Fibroblast of skin of back (primary cell): Measurements from ENCODE around the gene RAB8B.
A peak's percentile ranks its signal among the peaks of the same experiment; 100 is the strongest.
"Not testable (repeated sequence)": the region's sequence is repeated elsewhere in the genome, so short reads cannot be mapped to it uniquely, and the experiment has no call there.

Source experiments
- DNase-seq: peaks from one replicate; pipeline ENCODE4 v3.0.0-alpha.2; 2013

The RAB8B gene

DNA sequence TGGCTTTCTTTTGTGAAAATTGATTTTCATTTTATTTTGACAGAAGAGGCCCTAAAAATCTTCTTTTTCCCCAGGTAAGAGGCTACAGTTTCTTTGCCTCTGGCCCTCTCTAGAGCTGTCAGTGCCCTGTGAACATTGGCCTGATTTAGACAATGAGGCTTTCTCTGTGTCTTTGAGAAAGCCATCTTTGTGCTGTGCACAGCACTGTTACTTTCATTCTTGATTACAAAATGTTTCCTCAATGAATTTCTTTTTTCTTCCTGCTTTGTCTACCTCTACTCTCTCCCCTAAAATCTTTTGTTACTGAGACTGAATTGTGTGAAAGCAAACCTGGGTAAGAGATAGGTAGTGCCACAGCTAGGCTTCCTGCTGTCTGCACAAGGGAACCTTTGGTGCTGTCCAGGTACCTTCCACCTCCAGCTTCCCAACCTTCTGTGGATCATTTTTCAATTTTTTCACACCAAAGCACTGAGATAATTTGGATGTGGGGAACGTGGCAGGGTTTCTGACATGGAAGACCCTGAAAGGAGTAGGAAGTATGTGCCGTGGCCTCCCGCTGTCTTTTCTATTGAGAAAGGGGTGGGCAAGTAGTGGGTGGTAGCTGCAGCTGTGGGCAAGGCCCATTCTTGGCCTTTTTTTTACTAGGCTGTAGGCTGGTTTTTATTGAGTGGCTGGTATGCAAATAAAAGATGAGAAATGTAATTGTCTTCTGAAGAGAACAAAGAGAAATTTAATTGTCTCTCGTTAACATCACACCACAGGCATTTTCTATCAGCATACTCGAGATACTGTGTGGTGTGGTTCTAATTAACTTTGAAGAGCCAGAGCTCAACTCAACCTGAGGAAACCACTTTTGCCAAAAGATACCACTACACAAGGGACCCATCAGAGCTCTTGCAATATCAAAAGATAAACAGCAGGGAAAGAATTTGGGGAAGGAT is 21.0 kb downstream of the RAB8B start:
- no peak for DNase-seq

GRCh38 chr15:63211092-63211490 is 21.7 kb downstream of the RAB8B start:
- no peak for DNase-seq

DNA sequence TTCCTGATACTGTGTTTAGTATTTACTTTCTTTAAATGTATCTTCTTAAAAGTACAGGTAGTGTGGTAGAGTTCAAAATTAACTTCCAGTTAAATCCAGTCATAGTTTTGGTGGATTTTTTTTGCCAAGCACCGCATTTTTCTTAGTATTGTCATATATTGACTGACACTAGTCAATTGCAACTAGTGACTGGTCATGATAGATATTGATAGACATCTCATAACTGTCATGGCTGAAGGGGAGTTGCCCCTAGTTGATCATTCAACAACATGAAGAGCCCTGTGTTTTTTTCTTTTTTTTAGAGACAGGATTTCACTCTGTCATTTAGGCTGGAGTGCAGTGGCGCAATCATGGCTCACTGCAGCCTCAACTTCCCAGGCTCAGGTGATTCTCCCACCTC is 22.1 kb downstream of the RAB8B start:
- no peak for DNase-seq

DNA sequence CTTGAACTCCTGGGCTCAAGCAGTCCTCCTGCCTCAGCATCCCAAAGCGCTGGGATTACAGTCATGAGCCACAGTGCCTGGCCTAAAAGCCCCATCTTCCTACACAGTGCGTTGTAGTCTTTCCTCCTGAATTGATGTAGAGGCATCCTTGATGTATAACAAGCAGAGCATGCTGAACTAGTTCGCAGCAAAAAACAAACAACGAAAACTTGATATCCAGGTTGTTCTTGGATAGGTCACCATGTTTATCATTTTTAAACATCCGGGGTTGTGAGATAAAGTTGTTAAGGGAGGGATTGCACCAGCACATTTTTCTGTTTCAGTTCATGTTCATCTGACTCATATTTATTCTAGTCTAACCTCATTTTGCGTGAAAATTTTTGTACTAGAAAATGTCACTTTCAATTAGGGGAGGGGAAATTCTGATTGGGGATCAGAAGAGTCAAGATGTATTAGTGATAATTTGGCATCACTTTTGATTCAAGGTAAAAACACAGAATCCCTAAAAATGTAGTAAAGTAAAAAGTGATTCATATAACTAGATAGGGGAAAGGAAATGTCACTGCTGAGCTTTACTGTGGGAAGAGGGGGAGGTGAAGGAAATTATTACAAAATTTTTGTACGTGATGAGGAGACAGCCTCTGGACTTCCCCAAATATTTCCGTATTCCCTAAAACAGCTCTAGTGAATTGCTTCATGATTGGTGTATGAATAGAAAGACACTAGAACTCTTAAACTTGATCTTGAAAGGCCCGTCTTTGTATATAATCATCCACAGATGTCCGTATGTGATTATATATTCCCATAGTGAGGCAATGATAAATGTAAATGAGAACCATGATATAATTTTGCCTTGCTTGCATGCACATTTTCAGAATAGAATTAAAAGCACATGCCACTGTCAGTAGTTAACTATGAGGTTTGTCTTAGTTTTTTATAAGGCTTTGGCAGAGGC is 22.9 kb downstream of the RAB8B start:
- DNase-seq, result peak; percentile 72

DNA sequence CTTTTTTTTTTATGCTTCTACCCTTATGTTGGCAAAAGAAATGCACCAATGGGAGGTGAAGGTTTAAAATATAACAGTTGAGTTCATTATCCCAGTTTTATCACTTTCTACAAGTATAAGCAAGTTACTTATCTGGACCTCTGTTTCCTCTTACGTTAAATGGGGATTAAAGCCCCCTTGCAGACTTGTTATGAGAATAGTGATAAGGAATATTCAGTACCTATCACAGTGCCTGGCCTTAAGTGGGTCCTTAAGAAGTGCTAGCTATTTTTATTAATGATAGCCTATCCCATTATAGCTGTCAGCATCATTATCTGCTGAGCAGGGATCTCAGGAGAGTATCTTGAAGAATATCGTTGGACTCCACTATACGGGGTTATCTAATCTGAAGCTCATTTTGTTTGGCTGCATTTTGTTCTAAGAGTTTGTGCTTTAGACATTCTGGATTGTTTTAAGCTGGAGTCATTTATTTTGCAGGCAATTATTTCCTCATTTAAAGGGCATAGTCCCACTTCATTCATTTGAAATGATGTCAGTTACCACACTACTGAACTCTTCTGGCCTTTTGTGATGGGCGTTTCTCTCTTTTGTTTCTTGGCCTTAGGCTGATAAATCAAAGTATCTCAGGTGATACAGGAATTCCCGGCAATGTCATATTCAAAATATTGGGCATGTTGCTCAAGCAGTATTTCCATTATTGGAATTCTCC is 28.8 kb downstream of the RAB8B start:
- peak; percentile 46 for DNase-seq

DNA sequence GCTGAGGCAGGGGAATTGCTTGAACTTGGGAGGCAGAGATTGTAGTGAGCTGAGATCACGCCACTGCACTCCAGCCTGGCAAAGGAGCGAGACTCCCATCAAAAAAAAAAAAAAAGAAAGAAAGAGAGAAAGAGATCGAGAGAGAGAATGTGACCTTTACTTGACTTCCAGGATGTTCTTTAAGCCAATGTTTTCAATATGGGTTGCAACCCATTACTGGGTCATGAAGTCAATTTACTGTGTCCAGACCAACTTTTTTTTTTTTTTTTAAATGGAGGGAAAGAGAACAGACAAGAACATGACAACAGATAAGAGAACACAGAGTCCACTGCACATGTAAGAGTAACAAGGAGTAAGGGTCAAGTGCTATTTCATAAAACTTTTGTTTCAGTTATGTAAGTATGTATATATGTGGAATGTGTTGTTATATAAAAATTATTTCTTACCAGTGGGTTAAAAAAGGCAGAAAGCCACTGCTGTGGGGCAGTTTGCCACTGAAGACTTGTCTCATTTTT is 29.8 kb downstream of the RAB8B start:
- DNase-seq, result no peak

DNA sequence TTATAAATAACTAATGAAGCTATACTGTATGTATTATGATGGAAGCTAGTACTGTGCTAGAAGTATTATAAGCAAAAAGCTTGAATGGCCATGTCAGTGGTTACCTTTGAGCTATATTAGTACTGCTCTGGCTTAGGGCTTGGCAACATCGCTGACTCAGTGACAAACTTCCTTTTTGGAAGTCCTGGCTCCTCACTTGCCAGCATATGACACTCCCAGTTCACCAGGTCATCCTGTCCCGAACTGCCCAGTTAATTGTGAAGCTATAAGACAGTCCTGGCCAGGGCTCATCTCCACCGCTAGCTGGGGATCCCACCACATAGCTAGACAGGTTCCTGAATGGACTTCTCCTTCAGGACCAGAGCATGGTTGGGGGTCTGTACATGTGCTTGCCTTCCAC is 31.9 kb downstream of the RAB8B start:
- DNase-seq, result no peak

DNA sequence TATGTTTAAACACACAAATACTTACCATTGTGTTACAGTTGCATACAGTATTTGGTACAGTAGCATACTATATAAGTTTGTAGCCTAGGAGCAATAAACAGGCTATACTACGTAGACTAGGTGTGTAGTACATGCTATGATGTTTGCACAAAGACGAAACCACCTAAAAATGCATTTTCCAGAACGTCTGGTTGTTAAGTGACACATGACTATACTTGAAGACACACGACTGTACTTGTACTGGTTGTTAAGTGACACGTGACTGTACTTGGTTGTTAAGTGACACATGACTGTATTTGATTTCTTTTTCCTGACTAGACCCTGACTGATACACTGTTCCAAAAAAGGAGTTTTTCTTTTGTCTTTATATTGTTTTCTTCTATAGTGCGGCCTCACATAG is 34.1 kb downstream of the RAB8B start:
- no peak for DNase-seq

DNA sequence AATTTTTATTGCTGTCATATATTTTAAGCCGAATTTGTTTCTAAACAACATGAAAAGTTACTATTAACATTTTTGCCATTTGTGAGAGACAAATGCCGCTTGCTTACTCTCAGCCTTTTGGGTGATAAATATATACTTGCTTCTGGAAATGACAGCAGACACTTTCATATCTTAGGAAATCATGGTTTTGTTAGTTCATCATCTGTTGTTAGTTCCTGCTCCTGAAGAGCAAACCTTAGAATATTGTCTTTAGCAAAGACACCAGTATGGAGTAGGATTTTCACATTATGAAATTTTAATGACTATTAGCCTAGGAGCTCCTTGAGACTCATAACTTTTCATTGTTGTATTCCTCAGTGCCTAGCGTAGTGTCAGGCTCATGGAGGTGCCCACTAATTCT is 36.0 kb downstream of the RAB8B start:
- DNase-seq, result no peak

GRCh38 chr15:63226155-63226883 is 36.9 kb downstream of the RAB8B start:
- no peak for DNase-seq

DNA sequence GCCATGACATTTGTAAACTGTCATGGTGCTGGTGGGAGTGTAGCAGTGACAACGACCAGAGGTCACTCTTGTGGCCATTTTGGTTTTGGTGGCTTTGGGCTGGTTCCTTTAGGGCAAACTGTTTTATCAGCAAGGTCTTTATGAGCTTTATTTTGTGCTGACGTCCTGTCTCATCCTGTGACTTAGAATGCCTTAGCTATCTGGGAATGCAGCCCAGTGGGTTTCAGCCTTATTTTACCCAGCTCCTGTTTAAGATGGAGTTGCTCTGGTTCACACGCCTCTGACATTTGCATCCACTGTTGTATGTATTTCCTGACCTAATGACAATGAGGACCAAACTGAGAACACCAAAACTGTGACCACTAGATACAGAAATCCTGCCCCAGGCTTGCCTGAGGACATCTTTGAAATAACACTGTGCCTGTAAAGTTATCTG is 37.6 kb downstream of the RAB8B start:
- no peak for DNase-seq

DNA sequence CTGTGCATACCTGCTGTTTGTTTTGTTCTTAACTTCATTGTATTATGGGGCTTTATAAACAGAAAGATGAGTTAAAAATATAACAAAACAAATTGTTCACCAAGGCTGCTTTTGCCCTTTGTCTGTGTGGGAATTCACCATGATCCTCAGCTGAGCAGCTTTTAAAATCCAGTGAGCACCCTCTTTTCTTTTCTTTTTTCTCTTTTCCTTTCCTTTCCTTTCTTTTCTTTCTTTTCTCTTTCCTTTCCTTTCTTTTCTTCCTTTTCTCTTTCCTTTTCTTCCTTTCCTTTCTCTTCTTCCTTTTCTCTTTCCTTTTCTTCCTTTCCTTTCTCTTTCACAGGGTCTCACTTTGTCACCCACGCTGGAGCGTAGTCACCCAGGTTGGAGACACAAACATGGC is 38.3 kb downstream of the RAB8B start:
- DNase-seq, result no peak

DNA sequence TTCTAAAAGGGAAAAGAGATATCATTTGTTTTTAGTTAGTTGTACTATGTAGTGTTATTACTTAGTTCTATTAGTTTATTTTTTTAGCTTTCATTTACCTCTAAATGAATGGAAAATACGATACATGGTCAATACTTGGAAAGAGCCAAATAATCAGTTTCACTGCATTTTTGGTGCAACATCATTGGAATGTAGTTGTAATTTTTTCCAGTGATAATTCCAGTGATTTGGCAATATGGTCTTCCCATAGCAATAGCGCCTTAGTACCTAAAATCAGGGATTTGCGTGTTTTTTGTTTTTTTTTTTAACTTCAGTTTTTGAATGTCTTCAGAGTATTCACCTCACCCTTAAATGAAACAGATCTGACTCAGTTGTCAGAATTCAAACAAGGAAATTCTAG is 41.8 kb downstream of the RAB8B start:
- DNase-seq, result no peak

DNA sequence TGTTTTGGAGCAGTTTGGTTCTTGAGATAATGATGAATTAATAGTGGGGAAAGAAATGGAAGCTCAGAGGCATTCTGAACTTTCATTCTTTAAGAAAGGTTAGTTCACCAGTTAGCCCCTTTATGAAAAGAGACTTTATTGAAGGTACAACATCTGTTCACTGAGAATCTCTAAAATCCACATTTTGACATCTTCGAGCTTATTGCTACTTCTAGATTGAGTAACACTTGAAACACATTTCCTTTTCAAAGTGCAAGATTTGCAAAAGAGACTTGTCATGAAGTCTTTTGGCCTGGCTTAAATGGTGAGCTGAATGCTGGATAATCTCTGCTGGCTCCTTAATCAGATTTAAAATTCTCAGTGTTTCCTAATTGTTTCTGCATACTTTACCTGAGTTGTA is 42.3 kb downstream of the RAB8B start:
- no peak for DNase-seq

GRCh38 chr15:63232405-63232804 is 43.0 kb downstream of the RAB8B start:
- peak; percentile 64 for DNase-seq

GRCh38 chr15:63232943-63233342 is 43.5 kb downstream of the RAB8B start:
- no peak for DNase-seq

DNA sequence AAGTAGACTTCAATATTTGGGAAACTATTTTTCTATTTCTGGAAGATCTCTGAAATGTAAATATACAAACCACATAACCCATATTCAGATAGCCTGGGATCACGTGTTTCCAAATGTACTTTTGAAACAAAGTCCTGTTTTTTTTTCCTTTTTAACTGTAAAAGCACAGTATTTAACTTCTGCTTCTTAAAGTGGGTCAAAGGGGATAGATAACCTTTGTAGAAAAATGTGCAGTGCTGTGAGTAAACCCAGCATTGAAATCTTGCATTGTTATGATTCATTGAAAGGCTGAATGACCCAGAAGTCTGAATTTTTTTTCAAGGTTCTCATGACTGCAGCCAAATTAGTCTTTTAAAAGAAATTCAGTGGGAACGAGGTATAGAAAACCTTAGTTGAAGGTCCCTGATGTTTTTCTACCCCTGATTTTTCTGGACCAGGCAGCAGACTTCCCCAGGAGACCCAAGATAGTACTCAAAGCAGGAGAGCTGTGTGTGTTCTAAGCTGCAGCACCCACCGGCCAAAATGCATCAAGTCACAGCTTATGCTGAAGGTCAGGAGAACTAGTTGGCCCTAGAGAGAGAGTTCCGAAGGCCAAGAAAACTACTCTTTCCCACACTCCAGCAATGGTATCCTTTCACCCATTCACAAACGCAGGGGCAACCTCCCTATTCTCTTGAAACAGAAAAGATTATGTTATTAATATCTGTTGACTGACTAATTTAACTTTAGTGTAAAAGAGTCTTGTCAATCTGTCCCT is 44.4 kb downstream of the RAB8B start:
- peak; percentile 84 for DNase-seq

GRCh38 chr15:63234451-63234870 is 45.1 kb downstream of the RAB8B start:
- DNase-seq, result peak; percentile 68

- peak; percentile 94 for DNase-seq
Measured at GRCh38 chr15:63236272-63236671, 46.9 kb downstream of the RAB8B start.

DNA sequence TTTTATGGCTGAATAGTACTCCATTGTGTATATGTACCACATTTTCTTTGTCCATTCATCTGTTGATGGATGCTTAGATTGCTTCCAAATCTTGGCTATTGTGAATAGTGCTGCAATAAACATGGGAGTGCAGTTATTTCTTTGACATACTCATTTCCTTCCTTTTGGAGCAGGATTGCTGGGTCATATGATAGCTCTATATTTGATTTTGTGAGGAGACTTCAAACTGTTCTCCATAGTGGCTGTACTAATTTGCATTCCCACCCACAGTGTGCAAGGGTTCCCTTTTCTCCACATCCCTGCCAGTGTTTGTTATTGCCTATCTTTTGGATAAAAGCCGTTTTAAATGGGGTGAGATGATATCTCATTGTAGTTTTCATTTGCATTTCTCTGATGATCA is 47.7 kb downstream of the RAB8B start:
- DNase-seq, result not testable (repeated sequence)

GRCh38 chr15:63238171-63238570 is 48.8 kb downstream of the RAB8B start:
- DNase-seq, result no peak
